Astrocyte (in vitro differentiated cells and primary cell): ENCODE data around the gene LMF1. TPM values are rescaled to one million over a fixed set of nuclear protein-coding genes. Genes with fewer than 3 reads are reported as not detected.

Source experiments
- DNase-seq: peaks from one replicate; pipeline ENCODE4 v3.0.0-alpha.2; 2010; ENCODE audit warnings: low read depth
- FAIRE-seq: peaks from 2 replicates; lab custom pipeline; 2011; peaks lifted over from hg19 to GRCh38; lab: Jason Lieb, UNC
- H2AFZ ChIP-seq: 2 replicates; pipeline ENCODE4 v1.6.0; 2012; ENCODE audit warnings: low read depth, low read length, inconsistent platforms
- H3K27ac ChIP-seq: 2 replicates; pipeline ENCODE4 v1.5.1; 2011; ENCODE audit warnings: low read depth, low read length, inconsistent platforms
- H3K27me3 ChIP-seq: 2 replicates; pipeline ENCODE4 v1.6.0; 2011; ENCODE audit warnings: low read length, inconsistent platforms; ENCODE audit not compliant: insufficient read depth
- H3K36me3 ChIP-seq: 2 replicates; pipeline ENCODE4 v1.5.1; 2011; ENCODE audit warnings: low read length, inconsistent platforms; ENCODE audit not compliant: insufficient read depth
- H3K4me1 ChIP-seq: 2 replicates; pipeline ENCODE4 v1.5.1; 2011; ENCODE audit warnings: low read length, inconsistent platforms; ENCODE audit not compliant: insufficient read depth
- H3K4me2 ChIP-seq: 2 replicates; pipeline ENCODE4 v1.6.0; 2012; ENCODE audit warnings: low read length, inconsistent platforms
- H3K4me3 ChIP-seq: 2 replicates; pipeline ENCODE4 v1.5.1; 2011; ENCODE audit warnings: low read depth, mild to moderate bottlenecking, low read length, inconsistent platforms; ENCODE audit not compliant: insufficient read depth
- H3K79me2 ChIP-seq: 2 replicates; pipeline ENCODE4 v1.6.0; 2012; ENCODE audit warnings: mild to moderate bottlenecking, low read length, inconsistent platforms; ENCODE audit not compliant: insufficient read depth
- H3K9ac ChIP-seq: 2 replicates; pipeline ENCODE4 v1.6.0; 2012; ENCODE audit warnings: mild to moderate bottlenecking, low read length, inconsistent platforms
- H3K9me3 ChIP-seq: 2 replicates; pipeline ENCODE4 v1.5.1; 2012; ENCODE audit warnings: low read depth, mild to moderate bottlenecking, low read length, inconsistent platforms; ENCODE audit not compliant: insufficient read depth
- H4K20me1 ChIP-seq: 2 replicates; pipeline ENCODE4 v1.6.0; 2012; ENCODE audit warnings: low read length, inconsistent platforms; ENCODE audit not compliant: insufficient read depth
- H3K27ac Mint-ChIP-seq: one replicate; pipeline ENCODE4 v1.8.0; 2021; ENCODE audit warnings: mild to moderate bottlenecking, mixed read lengths; ENCODE audit not compliant: unreplicated experiment
- H3K27me3 Mint-ChIP-seq: one replicate; pipeline ENCODE4 v1.8.0; 2021; ENCODE audit warnings: low read depth, mixed read lengths; ENCODE audit not compliant: unreplicated experiment
- H3K36me3 Mint-ChIP-seq: one replicate; pipeline ENCODE4 v1.8.0; 2021; ENCODE audit warnings: low read depth, mixed read lengths; ENCODE audit not compliant: unreplicated experiment
- H3K4me1 Mint-ChIP-seq: one replicate; pipeline ENCODE4 v1.8.0; 2021; ENCODE audit warnings: low read depth, mixed read lengths; ENCODE audit not compliant: unreplicated experiment
- H3K4me3 Mint-ChIP-seq: one replicate; pipeline ENCODE4 v1.8.0; 2021; ENCODE audit warnings: mild to moderate bottlenecking, moderate library complexity, mixed read lengths; ENCODE audit not compliant: unreplicated experiment
- H3K9me3 Mint-ChIP-seq: one replicate; pipeline ENCODE4 v1.8.0; 2021; ENCODE audit warnings: mild to moderate bottlenecking, mixed read lengths; ENCODE audit not compliant: unreplicated experiment
- EZH2 ChIP-seq: IDR thresholded peaks from 2 replicates; pipeline ENCODE4 v1.6.1; 2012; ENCODE audit warnings: mild to moderate bottlenecking, low read length, inconsistent platforms; ENCODE audit not compliant: insufficient read depth
- total RNA-seq: library from RNA; stranded (reverse); gene quantifications from 2 replicates; pipeline ENCODE4 v1.2.1, GENCODE V29; 2021
- TF ChIP-seq, protein P1 (sequence below): IDR thresholded peaks from 2 replicates; pipeline ENCODE4 v1.5.1; 2011; ENCODE audit warnings: low read depth, mild to moderate bottlenecking, inconsistent platforms, low read length, moderate library complexity; ENCODE audit not compliant: insufficient read depth

Gene LMF1
- total RNA-seq, 1 donor from 2014 or later: 12.6 TPM

DNA sequence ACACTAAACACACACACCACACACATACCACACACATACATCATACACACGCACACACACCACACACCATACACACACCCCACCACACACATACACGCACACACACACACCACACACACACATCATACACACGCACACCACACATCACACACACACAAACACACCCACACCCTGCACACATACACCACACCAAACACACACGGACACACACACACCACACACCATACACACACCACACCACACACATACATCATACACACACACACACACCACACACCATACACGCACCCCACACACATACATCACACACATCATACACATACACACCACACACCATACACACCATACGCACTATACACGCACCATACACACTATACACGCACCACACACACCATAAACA is 7.1 kb upstream of the LMF1 start:
- Histone ChIP-seq H3K4me2 (no peak overlapping the region), H4K20me1 (no peaks in the 10 kb centered on the region), H2AFZ (no peak overlapping the region), H3K79me2 (no peaks in the 10 kb centered on the region), H3K4me1 (no peaks in the 10 kb centered on the region), H3K4me3 (no peak overlapping the region), H3K9me3 (no peaks in the 10 kb centered on the region), H3K36me3 (no peaks in the 10 kb centered on the region), H3K27me3 (peaks cover 35% of the 10 kb centered on the region), H3K27ac (no peak overlapping the region), H3K9ac (no peak overlapping the region)
- peaks cover 5% of the 10 kb centered on the region for H3K9me3 Mint-ChIP-seq
- no peaks in the 10 kb centered on the region for H3K4me1 Mint-ChIP-seq
- H3K4me3 Mint-ChIP-seq: peak overlapping the region; percentile 42
- no peak for DNase-seq
- no peak for FAIRE-seq
- no peaks in the 10 kb centered on the region for H3K36me3 Mint-ChIP-seq
- H3K27ac Mint-ChIP-seq: no peak overlapping the region
- peaks cover 32% of the 10 kb centered on the region for H3K27me3 Mint-ChIP-seq
- TF ChIP-seq, protein P1, sequence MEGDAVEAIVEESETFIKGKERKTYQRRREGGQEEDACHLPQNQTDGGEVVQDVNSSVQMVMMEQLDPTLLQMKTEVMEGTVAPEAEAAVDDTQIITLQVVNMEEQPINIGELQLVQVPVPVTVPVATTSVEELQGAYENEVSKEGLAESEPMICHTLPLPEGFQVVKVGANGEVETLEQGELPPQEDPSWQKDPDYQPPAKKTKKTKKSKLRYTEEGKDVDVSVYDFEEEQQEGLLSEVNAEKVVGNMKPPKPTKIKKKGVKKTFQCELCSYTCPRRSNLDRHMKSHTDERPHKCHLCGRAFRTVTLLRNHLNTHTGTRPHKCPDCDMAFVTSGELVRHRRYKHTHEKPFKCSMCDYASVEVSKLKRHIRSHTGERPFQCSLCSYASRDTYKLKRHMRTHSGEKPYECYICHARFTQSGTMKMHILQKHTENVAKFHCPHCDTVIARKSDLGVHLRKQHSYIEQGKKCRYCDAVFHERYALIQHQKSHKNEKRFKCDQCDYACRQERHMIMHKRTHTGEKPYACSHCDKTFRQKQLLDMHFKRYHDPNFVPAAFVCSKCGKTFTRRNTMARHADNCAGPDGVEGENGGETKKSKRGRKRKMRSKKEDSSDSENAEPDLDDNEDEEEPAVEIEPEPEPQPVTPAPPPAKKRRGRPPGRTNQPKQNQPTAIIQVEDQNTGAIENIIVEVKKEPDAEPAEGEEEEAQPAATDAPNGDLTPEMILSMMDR: no peak
- no peak for TF ChIP-seq EZH2

DNA sequence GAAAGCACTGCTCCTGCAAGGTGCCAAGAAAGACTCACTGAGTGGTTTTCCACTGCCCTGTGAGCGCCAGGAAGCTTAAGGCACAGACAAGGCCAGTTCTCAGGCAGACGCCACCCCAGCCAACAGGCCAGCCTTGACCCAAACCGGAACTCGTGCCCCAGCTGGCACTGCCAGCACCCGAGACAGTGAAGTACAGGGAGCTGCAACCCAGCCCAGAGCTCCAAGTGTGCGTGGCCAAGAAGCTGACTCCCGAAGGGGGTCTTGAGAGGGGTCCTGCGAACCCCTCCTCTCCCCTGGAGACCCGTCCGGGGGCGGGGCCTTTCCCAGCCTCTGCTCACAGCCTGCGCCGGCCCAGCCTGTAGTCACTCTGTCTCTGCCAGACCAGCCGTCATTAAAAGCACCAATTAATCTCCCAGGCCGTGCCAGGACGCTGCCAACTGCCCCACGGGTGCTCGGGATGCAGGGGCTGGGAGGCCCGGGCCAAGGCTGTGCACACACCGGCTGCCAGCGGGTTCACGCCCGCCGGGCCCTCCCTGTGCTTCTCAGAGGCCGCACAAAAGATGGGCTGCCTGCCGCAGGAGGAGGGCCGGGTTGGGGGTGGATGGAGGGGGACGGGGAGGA is 6.4 kb upstream of the LMF1 start:
- H3K27ac ChIP-seq: no peak overlapping the region
- peaks cover 5% of the 10 kb centered on the region for H3K9me3 Mint-ChIP-seq
- no peak overlapping the region for H3K27ac Mint-ChIP-seq
- H2AFZ ChIP-seq: no peak overlapping the region
- no peak overlapping the region for H3K9ac ChIP-seq
- no peaks in the 10 kb centered on the region for H3K79me2 ChIP-seq
- no peaks in the 10 kb centered on the region for H3K4me1 Mint-ChIP-seq
- H3K4me3 ChIP-seq: no peak overlapping the region
- H3K27me3 Mint-ChIP-seq: peaks cover 28% of the 10 kb centered on the region
- no peaks in the 10 kb centered on the region for H4K20me1 ChIP-seq
- no peaks in the 10 kb centered on the region for H3K9me3 ChIP-seq
- H3K4me2 ChIP-seq: no peak overlapping the region
- no peak overlapping the region for H3K4me3 Mint-ChIP-seq
- FAIRE-seq: no peak
- H3K4me1 ChIP-seq: no peaks in the 10 kb centered on the region
- H3K27me3 ChIP-seq: peaks cover 32% of the 10 kb centered on the region
- H3K36me3 Mint-ChIP-seq: no peaks in the 10 kb centered on the region
- peak; percentile 27 for TF ChIP-seq EZH2
- TF ChIP-seq, protein P1: no peak
- no peaks in the 10 kb centered on the region for H3K36me3 ChIP-seq
- no peak for DNase-seq

DNA sequence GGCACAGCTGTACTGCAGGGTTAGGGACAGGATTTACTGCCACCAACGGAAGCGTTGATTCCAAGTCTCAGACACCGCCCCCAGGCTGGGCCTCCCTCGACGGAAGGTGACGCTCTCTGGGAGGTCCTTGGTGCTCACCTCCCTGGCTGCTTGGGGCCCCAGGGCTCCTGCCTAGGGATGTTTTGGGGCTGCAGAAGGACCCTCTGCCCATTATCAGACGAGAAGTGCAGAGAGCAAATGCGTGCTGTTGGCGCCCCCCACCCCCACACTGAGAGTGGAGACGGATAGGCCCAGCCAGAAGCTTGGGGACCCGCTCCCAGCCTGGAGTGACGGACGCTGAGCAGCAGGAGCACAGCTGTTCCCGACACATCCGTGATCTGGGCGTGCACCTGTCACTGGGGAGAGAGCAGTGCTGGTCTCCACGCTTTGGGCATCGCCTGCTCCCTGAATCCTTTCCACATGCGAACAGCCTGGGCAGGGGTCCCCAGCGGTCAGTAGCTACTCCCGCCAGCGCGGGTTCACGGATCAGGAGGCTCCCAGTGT is 5.7 kb upstream of the LMF1 start:
- Mint-ChIP-seq H3K27ac (no peak overlapping the region), H3K27me3 (peaks cover 35% of the 10 kb centered on the region)
- peaks cover 37% of the 10 kb centered on the region for H3K27me3 ChIP-seq

More for the DNA sequence above, 5.7 kb upstream of the LMF1 start:
- TF ChIP-seq, protein P1: no peak
- TF ChIP-seq EZH2: no peak
- no peak overlapping the region for H3K4me3 ChIP-seq
- FAIRE-seq (no peak), DNase-seq (no peak)
- no peaks in the 10 kb centered on the region for H4K20me1 ChIP-seq
- H3K4me2 ChIP-seq: no peak overlapping the region
- Mint-ChIP-seq H3K4me3 (no peak overlapping the region), H3K4me1 (no peaks in the 10 kb centered on the region), H3K36me3 (peaks cover 1% of the 10 kb centered on the region), H3K9me3 (peaks cover 7% of the 10 kb centered on the region)
- no peaks in the 10 kb centered on the region for H3K9me3 ChIP-seq
- H3K9ac ChIP-seq: no peak overlapping the region
- H2AFZ ChIP-seq: no peak overlapping the region
- H3K27ac ChIP-seq: no peak overlapping the region
- no peaks in the 10 kb centered on the region for H3K4me1 ChIP-seq
- H3K36me3 ChIP-seq: no peaks in the 10 kb centered on the region
- H3K79me2 ChIP-seq: no peaks in the 10 kb centered on the region
